PC-3 (cell line): ENCODE measurements around the gene TYMS.

Source experiments
- CTCF ChIP-seq: fragments of 300-600 bp; sonication (generic); conservative IDR thresholded peaks from 2 replicates; pipeline ENCODE4 v1.5.1; 2017; ENCODE audit warnings: antibody characterized with exemption, low read depth, mild to moderate bottlenecking, low read length
- EZH2 ChIP-seq: fragments of 300-600 bp; sonication (generic); IDR thresholded peaks from one replicate; pipeline ENCODE4 v1.6.1; 2017; ENCODE audit warnings: antibody characterized with exemption, mild to moderate bottlenecking, low read length; ENCODE audit not compliant: unreplicated experiment
- EZH2phosphoT487 ChIP-seq: fragments of 300-600 bp; sonication (generic); IDR thresholded peaks from 2 replicates; pipeline ENCODE4 v1.6.1; 2018; ENCODE audit warnings: mild to moderate bottlenecking, antibody characterized with exemption, low read length, borderline replicate concordance

GRCh38 chr18:683531-683930 lies 26.1 kb downstream of the TYMS start:
- TF ChIP-seq CTCF (no peak), EZH2phosphoT487 (no peak), EZH2 (no peak)
